Measurements from ENCODE around the gene FRAS1. TPM values are rescaled to one million over a fixed set of nuclear protein-coding genes. Genes with fewer than 3 reads are reported as not detected.

FRAS1 gene
- total and polyA plus RNA-seq, 2 of the 8 experiments (the other 6 are each of a cell fraction or from before 2014, with no cell fraction given): 38.5 to 109 TPM

DNA sequence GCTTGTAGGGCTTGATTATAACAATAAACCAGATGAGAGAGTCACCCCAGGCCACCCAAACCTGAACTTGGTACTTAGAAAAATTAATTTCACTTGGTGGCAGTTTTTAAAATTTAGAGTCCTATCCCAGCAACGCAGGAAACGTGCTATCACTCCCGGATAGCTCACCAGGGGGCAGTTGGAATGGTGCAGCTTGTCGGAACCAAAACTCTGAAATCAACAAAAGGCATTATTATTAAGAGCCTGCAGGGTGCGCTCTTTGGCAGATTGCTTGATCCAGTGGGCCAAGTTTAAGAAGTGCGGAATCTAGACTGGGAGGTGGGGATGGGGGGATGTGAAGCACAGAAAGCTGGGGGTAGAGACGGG is 2.4 kb downstream of the FRAS1 start (continued):
- TF ChIP-seq, protein P1, sequence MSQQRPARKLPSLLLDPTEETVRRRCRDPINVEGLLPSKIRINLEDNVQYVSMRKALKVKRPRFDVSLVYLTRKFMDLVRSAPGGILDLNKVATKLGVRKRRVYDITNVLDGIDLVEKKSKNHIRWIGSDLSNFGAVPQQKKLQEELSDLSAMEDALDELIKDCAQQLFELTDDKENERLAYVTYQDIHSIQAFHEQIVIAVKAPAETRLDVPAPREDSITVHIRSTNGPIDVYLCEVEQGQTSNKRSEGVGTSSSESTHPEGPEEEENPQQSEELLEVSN (IDR thresholded peaks at IDR 0.05): no peak
- TF ChIP-seq POU5F1 (IDR thresholded peaks at IDR 0.05; ENCODE audit: low read depth, low read length): no peak
- TF ChIP-seq MAFK (IDR thresholded peaks at IDR 0.05; ENCODE audit: low read depth, low read length): no peak
- peak; percentile 38 for TF ChIP-seq SAP30 (IDR thresholded peaks at IDR 0.05; ENCODE audit: insufficient read depth, insufficient replicate concordance, low read length)
- no peak for TF ChIP-seq PHF8 (conservative IDR thresholded peaks at IDR 0.05; ENCODE audit: low read depth, low read length)
- TF ChIP-seq YY1 (IDR thresholded peaks at IDR 0.05; ENCODE audit: low read depth, low read length): no peak
- TF ChIP-seq, protein P2, sequence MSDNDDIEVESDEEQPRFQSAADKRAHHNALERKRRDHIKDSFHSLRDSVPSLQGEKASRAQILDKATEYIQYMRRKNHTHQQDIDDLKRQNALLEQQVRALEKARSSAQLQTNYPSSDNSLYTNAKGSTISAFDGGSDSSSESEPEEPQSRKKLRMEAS (IDR thresholded peaks at IDR 0.05): no peak
- TF ChIP-seq CBX8 (IDR thresholded peaks at IDR 0.05; ENCODE audit: borderline replicate concordance, low read depth, low read length): no peak
- TF ChIP-seq, protein P3, sequence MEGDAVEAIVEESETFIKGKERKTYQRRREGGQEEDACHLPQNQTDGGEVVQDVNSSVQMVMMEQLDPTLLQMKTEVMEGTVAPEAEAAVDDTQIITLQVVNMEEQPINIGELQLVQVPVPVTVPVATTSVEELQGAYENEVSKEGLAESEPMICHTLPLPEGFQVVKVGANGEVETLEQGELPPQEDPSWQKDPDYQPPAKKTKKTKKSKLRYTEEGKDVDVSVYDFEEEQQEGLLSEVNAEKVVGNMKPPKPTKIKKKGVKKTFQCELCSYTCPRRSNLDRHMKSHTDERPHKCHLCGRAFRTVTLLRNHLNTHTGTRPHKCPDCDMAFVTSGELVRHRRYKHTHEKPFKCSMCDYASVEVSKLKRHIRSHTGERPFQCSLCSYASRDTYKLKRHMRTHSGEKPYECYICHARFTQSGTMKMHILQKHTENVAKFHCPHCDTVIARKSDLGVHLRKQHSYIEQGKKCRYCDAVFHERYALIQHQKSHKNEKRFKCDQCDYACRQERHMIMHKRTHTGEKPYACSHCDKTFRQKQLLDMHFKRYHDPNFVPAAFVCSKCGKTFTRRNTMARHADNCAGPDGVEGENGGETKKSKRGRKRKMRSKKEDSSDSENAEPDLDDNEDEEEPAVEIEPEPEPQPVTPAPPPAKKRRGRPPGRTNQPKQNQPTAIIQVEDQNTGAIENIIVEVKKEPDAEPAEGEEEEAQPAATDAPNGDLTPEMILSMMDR (IDR thresholded peaks at IDR 0.05; ENCODE audit: control extremely low read depth in 1 of 3, insufficient read depth in 1 of 3, low read depth in 1 of 3, low read length in 3 of 3): peak; percentile 42 to 81 (median 73)
- TF ChIP-seq JUND (IDR thresholded peaks at IDR 0.05; ENCODE audit: low read length): no peak
- TF ChIP-seq SIN3A (conservative IDR thresholded peaks at IDR 0.05 in 1 of 2, IDR thresholded peaks at IDR 0.05 in 1 of 2; ENCODE audit: low read depth in 1 of 2, low read length in 2 of 2): peak in 1 of 2 experiments; percentile 87; a peak in 1 of 4 replicates
- TF ChIP-seq, protein P4, sequence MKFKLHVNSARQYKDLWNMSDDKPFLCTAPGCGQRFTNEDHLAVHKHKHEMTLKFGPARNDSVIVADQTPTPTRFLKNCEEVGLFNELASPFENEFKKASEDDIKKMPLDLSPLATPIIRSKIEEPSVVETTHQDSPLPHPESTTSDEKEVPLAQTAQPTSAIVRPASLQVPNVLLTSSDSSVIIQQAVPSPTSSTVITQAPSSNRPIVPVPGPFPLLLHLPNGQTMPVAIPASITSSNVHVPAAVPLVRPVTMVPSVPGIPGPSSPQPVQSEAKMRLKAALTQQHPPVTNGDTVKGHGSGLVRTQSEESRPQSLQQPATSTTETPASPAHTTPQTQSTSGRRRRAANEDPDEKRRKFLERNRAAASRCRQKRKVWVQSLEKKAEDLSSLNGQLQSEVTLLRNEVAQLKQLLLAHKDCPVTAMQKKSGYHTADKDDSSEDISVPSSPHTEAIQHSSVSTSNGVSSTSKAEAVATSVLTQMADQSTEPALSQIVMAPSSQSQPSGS (IDR thresholded peaks at IDR 0.05; ENCODE audit: low read length): no peak

Measured in H1 (cell line).